Measurements from ENCODE around the gene SGMS2. TPM values are rescaled to one million over a fixed set of nuclear protein-coding genes. Genes with fewer than 3 reads are reported as not detected.
"Not testable (repeated sequence)": the region's sequence is repeated elsewhere in the genome, so short reads cannot be mapped to it uniquely, and the experiment has no call there.

SGMS2 gene
- total and polyA plus RNA-seq, 9 of the 15 experiments (the other 6 are each of a cell fraction or from before 2014, with no cell fraction given) = 0.07 to 0.25 (median 0.11) TPM; not detected in 5

DNA sequence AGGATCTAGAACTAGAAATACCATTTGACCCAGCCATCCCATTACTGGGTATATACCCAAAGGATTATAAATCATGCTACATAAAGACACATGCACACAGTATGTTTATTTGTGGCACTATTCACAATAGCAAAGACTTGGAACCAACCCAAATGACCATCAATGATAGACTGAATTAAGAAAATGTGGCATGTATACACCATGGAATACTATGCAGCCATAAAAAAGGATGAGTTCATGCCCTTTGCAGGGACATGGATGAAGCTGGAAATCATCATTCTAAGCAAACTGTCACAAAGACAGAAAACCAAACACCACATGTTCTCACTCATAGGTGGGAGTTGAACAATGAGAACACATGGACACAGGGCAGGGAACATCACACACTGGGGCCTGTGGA, 101.0 kb downstream of the SGMS2 start:
- BruUV-seq (replicated peaks); H3K9me3 ChIP-seq (replicated peaks; ENCODE audit: control insufficient read depth, insufficient read depth, low read depth, low read length); H3K4me3 ChIP-seq; in situ Hi-C loops (cut with MboI); FAIRE-seq; H3K4me1 ChIP-seq (replicated peaks in 1 of 2; ENCODE audit: control insufficient read depth in 2 of 2, insufficient read depth in 2 of 2, low read length in 2 of 2); DNase-seq (ENCODE audit: extremely low read depth in 1 of 4, low spot score in 3 of 4); POLR2A ChIA-PET; H2AFZ ChIP-seq (ENCODE audit: low read depth, low read length); CTCF ChIA-PET (ENCODE audit: low intra/inter-chr PET ratio); H3K9me1 ChIP-seq (ENCODE audit: control insufficient read depth, insufficient read depth, low read length); H3K4me2 ChIP-seq (ENCODE audit: insufficient read depth, low read length); ATAC-seq; intact Hi-C loops (cut with micrococcal nuclease); H3K27ac ChIP-seq (ENCODE audit: extremely low read depth, low read depth, low read length); H3K9ac ChIP-seq (ENCODE audit: insufficient read depth in 1 of 2, low read depth in 2 of 2, low read length in 2 of 2); H3K79me2 ChIP-seq (ENCODE audit: control insufficient read depth, insufficient read depth, low read length); H4K20me1 ChIP-seq (replicated peaks; ENCODE audit: control insufficient read depth, insufficient read depth, low read length); H3K27me3 ChIP-seq (ENCODE audit: control insufficient read depth in 2 of 2, insufficient read depth in 2 of 2, low read length in 2 of 2); H3K36me3 ChIP-seq (ENCODE audit: control insufficient read depth, insufficient read depth, low read length): not testable (repeated sequence)
- TF ChIP-seq ZNF146 (CRISPR knock-in tag; IDR thresholded peaks at IDR 0.05; ENCODE audit: unreplicated experiment) = peak; percentile 82

DNA sequence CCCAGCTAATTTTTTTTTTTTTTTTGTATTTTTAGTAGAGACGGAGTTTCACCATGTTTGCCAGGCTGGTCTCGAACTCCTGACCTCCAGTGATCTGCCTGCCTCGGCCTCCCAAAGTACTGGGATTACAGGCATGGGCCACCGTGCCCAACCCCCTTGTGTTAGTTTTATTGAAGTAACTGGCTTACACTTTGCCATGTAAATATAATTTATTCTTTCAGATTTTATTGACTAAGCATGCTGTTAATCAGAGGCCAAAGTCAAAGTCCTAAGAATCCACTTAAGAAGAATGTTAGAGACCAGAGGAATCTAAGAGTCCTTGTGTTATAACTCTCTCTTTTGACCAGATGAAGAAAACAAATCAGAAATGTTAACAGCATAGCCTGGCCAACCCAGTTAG, 102.1 kb downstream of the SGMS2 start:
- in situ Hi-C loops (cut with MboI); H3K4me2 ChIP-seq (ENCODE audit: insufficient read depth, low read length); H3K9me3 ChIP-seq (replicated peaks; ENCODE audit: control insufficient read depth, insufficient read depth, low read depth, low read length); POLR2A ChIA-PET; ATAC-seq; H3K27me3 ChIP-seq (ENCODE audit: control insufficient read depth in 2 of 2, insufficient read depth in 2 of 2, low read length in 2 of 2); DNase-seq (ENCODE audit: extremely low read depth in 1 of 4, low spot score in 3 of 4); H3K9me1 ChIP-seq (ENCODE audit: control insufficient read depth, insufficient read depth, low read length); intact Hi-C loops (cut with micrococcal nuclease); H2AFZ ChIP-seq (ENCODE audit: low read depth, low read length); H3K36me3 ChIP-seq (ENCODE audit: control insufficient read depth, insufficient read depth, low read length); H4K20me1 ChIP-seq (replicated peaks; ENCODE audit: control insufficient read depth, insufficient read depth, low read length); H3K27ac ChIP-seq (ENCODE audit: extremely low read depth, low read depth, low read length); H3K4me3 ChIP-seq; FAIRE-seq; H3K79me2 ChIP-seq (ENCODE audit: control insufficient read depth, insufficient read depth, low read length); H3K9ac ChIP-seq (ENCODE audit: insufficient read depth in 1 of 2, low read depth in 2 of 2, low read length in 2 of 2); CTCF ChIA-PET (ENCODE audit: low intra/inter-chr PET ratio); BruUV-seq (replicated peaks): not testable (repeated sequence)
- WGBS (ENCODE audit: insufficient coverage, low coverage, missing lambda C conversion rate) = 6% methylated on average over 4 of the region's 4 CpGs
- H3K4me1 ChIP-seq (replicated peaks in 1 of 2; ENCODE audit: control insufficient read depth in 2 of 2, insufficient read depth in 2 of 2, low read length in 2 of 2) = peaks cover 0 to 12% of the 10 kb centered on the region in 2 experiments; a peak in 2 of 5 replicates
